Stimulated activated CD4-positive, alpha-beta T cell treated with anti-CD3 and anti-CD28 coated beads, TNF-alpha, amount 100 ng/mL, for 48 hours (primary cell): ENCODE measurements around the gene FAM171A1.
"Not testable (repeated sequence)": the region's sequence is repeated elsewhere in the genome, so short reads cannot be mapped to it uniquely, and the experiment has no call there.

Source experiments
- DNase-seq, 3 donors: peaks; one replicate each; pipeline ENCODE4 v3.0.0-alpha.2; 2020; ENCODE audit warnings: low read depth in 3 of 3

The FAM171A1 gene

GRCh38 chr10:15344876-15345285 lies 26.2 kb downstream of the FAM171A1 start:
- DNase-seq = no peak

DNA sequence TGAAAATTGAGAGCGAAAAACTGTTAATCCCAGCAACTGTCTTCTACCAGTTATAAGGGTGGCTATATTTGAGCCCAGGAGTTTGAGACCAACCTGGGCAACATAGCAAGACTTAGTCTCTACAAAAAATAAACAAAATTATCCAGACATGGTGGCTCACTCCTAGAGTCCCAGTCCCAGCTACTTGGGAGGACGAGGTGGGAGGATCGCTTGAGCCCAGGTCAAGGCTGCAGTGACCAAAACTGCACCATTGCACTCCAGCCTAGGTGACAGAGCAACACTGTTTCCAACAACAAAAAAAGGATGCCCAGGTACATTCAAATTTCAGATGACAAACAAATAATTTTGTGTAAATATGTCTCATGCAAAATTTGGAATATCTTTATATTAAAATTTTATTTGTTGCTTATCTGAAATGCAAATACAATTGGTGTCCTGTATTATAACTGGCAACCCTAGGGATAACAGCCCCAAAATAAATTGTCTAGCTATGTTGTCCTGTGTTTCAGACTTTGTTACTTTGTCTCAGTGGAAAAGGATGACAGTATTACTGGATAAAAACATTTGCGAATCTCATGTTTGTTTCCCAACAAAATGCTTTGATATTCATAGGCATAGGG lies 26.7 kb downstream of the FAM171A1 start:
- no peak for DNase-seq

DNA sequence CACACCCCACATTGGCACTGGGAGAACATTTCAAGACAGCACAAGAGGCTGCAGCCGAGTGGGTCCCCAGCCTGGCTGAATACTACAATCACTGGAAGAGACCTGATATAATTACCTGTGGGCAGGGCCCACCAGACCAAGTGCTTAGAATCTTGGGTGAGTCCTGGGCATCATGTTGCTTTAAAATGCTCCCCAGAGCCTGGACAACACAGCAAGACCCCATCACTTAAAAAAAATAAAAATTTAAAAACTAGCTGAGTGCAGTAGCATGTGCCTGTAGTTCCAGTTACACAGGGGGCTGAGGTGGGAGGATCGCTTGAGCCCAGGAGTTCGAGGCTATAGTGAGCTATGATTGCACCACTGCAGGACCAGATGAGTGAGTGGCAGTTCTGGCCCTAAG lies 28.1 kb downstream of the FAM171A1 start:
- no peak for DNase-seq

DNA sequence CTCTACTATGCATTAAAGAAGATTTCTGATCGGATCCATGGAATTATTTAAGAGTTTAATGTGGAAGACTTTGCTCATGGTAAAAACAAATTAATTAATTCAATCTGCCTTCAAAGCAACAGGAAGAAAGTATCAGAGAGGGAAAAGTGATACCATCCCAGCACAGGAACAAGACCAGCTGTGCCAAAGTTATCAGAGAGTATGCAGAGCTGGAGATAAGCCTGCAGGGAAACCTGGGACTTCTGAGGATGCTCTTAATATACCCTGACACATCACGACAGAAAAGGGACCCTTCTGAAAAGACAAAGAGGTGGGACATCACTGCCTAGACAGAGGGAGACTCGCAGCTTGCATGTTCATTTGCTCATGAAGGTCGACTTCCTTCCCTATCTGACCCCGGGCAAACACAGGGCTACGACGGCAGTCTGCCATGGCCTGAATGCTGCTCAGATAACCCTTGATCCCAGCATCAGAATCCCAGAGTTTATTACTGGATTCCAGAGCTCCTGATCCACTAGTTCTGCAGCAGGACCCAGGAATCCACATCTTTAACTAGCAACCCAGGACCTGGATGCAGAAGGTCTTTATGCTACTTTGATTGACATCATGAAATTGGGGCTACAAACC lies 29.5 kb downstream of the FAM171A1 start:
- no peak for DNase-seq

DNA sequence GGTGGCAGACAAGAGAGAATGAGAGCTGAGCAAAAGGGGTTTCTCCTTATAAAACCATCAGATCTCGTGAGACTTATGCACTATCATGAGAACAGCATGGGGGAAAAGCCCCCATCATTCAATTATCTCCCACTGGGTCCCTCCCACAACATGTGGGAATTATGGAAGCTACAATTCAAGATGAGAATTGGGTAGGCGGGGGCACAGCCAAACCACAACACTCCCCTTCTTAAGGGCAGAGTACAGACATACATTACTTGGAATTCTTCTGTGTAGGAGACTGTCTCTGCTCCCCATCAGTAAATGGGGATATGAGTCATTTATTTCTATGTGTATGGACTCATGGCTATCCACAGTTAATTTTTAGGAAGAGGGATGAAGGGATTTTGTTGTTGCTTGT lies 31.2 kb downstream of the FAM171A1 start:
- no peak for DNase-seq

- not testable (repeated sequence) for DNase-seq
Observed at GRCh38 chr10:15337441-15337923, 33.6 kb downstream of the FAM171A1 start.

DNA sequence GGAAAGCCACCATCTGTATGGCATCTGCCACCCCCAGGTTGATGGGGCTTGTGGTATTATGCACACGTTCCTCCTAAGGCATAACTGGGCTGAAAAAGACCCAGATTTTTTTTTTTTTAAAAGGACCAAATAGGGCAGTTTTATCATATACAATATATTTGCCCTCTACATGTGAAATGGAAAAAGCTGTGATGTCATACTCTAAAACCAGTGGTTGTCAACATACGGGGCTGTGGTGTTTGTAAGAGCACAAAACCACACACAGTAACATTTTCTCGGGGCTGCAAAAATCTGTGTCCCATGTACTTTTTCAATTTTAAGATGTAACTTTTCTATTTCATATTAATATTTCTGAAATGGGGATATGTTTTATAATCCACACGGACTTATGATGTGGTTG lies 34.9 kb downstream of the FAM171A1 start:
- no peak for DNase-seq

DNA sequence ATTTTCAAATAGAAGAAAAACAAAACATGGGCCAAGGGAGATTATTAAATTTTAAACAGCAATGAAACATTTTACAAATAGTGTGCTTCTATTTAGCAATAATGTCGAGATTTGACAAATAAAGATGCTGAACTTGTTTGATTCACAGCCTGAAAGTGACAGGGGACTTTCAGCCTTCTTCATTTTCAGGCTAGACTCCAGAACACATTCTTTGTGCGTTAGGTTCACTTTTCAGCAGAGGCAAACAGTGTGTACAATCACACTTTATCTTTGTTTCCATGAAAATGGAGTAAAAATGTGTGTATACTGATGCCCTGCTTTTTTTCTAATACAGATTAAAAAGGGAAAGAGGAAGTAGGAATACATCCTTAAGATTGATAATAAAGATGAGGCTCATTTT lies 35.6 kb downstream of the FAM171A1 start:
- DNase-seq = no peak

GRCh38 chr10:15334650-15335323 lies 36.3 kb downstream of the FAM171A1 start:
- no peak for DNase-seq

GRCh38 chr10:15333909-15334649 lies 37.0 kb downstream of the FAM171A1 start:
- no peak for DNase-seq

DNA sequence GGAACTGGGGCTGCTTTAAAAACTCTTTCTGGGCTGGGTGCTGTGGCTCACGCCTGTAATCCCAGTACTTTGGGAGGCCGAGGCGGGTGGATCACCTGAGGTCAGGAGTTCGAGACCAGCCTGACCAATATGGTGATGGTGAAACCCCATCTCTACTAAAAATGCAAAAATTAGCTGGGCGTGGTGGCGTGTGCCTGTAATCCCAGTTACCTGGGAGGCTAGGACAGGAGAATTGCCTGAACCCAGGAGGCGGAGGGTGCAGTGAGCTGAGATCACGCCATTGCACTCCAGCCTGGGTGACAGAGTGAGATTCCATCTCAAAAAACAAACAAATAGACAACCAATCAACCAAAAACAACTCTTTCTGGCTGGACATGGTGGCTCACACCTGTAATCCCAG lies 37.9 kb downstream of the FAM171A1 start:
- DNase-seq = not testable (repeated sequence)

DNA sequence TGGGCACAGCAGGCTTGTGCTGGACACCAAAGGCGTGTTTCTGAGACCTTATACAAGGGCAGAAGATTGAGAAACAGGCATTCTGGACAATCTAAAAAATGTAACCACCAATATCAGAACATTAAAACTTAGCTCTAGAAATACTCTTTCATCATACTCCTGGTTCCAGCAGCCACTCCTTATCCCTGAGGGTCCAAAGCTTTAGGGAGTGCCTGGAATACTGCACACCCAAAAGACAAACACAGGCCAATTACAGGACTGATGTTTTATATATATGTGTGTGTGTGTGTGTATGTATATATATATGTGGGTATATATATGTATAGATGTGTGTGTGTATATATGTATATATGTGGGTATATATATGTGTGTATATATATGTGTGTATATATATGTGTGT lies 39.6 kb downstream of the FAM171A1 start:
- DNase-seq = no peak

- no peak for DNase-seq
Observed at GRCh38 chr10:15329437-15329836, 41.7 kb downstream of the FAM171A1 start.

- no peak for DNase-seq
Observed at GRCh38 chr10:15325944-15326284, 45.2 kb downstream of the FAM171A1 start.

DNA sequence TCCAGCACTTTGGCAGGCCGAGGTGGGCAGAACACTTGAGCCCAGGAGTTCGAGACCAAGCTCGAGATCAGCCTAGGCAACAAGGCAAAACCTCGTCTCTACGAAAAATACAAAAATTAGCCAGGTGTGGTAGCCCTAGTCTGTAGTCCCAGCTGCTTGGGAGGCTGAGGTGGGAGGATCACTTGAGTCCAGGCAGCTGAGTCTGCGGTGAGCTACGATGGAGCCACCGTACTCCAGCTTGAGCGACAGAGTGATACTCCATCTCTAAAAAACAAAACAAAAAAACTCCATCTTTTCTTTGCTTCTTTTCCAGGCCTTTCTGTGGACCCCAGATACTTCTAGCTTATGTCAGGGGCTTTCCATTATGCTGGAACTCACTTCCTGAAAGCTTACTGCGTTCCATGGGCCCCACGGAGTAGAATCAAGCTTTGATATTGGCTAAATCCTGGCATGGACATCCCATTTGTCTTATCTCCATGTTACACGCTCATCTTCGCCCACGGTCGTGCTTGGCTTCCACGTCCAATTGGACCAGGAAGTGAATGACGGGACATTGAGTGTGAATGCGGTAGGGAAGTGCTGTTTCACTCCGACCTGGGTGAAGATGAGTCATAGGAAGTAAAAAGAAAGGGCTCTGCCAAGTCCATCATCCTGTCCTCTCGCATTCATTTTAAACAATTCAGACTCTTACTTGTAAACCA lies 45.7 kb downstream of the FAM171A1 start:
- no peak for DNase-seq

DNA sequence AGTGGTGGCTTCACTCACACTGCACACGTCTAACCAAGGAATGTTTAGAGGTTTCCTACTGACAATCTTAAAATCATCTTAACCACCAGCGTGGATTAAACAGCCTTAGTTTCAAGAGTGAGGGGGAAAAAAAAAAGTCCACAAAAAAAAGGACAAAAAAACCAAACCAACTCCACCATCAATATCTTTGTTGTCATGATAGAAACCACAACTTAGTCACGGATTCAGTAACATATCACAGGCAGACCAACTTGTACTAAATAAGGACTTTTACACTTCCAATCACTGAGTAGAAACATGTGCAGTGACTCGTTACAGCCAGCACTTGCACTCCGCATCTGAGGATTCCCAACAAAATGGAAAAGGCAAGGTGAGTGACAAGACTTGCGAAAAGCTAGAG lies 46.5 kb downstream of the FAM171A1 start:
- no peak for DNase-seq

DNA sequence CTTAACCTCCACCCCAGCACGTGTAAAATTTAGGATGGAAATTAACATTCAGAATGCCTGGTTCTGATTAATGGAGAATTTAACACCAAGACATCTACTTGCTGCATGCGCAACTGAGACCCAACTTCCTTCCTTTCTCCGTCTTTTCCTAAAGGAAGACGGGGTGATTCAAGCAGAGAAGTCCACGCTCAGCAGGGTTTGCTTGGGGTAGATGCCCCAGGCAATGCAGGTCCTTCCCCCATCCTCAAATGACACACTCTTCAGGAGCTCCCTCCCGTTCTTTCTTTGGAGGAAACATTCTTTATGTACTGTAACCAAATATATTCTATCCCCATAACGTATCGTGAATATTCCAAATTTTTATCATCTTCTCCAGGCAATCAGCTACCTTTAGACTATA lies 47.0 kb downstream of the FAM171A1 start:
- DNase-seq = no peak

- no peak for DNase-seq
Observed at GRCh38 chr10:15322356-15322755, 48.7 kb downstream of the FAM171A1 start.

GRCh38 chr10:15321431-15322341 lies 49.4 kb downstream of the FAM171A1 start:
- DNase-seq = no peak

DNA sequence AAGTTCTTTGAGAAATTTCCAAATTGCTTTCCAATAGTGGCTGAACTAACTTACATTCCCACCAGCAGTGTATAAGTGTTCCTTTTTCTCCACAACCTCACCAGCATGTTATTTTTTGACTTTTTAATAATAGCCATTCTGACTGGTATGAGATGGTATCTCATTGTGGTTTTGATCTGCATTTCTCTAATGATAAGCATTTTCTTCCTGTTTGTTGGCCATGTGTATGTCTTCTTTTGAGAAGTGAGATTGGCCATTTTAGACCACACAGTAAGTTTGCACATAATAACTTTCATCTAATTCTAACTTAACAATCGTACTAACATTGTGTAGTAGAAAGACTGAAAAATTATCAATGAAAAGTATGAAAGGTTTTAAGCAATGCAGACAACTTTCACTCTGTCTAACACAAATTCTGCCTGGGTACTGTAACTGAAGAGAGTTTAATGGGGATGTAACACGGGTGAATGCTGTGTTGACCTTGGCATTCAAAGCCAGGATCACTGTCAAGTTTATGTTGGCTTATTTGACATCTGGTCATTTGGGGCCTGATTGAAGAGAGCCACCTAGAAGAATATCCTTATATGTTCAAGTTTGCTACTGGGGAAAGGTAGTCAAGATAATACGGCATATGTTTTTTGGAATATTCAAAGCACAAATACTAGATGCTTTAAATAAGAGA lies 50.4 kb downstream of the FAM171A1 start:
- no peak for DNase-seq
